ENCODE measurements around the gene ACP4.

DNA sequence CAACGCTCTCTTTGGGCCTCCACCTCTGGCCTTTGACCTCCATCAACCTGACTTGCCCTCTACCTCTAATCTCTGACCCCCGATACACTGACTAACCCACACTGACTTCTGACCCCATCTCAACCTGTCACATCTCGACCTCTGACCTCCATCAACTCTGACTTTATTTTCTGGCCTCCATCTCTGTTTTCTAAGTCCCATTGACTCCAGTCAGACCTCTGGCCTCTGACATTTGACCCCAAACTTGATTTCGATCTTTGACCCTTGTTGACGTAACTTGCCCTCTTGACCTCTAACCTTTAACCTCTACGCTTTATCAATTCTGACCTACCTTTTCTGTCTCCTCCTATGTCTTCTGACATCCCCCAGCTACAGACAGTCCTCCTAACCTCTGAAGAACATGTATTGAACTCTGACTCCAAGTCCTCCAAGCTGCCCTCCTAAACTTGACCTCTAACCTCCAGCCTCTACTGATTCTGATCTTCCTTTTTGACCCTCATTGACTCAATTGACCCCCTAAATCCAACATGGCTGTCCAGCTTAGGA, 780 bp downstream of the ACP4 start:
- TF ChIP-seq, protein P1, sequence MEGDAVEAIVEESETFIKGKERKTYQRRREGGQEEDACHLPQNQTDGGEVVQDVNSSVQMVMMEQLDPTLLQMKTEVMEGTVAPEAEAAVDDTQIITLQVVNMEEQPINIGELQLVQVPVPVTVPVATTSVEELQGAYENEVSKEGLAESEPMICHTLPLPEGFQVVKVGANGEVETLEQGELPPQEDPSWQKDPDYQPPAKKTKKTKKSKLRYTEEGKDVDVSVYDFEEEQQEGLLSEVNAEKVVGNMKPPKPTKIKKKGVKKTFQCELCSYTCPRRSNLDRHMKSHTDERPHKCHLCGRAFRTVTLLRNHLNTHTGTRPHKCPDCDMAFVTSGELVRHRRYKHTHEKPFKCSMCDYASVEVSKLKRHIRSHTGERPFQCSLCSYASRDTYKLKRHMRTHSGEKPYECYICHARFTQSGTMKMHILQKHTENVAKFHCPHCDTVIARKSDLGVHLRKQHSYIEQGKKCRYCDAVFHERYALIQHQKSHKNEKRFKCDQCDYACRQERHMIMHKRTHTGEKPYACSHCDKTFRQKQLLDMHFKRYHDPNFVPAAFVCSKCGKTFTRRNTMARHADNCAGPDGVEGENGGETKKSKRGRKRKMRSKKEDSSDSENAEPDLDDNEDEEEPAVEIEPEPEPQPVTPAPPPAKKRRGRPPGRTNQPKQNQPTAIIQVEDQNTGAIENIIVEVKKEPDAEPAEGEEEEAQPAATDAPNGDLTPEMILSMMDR (IDR thresholded peaks at IDR 0.05): no peak
- TF ChIP-seq POLR2A (IDR thresholded peaks at IDR 0.05): no peak
